Stomach (tissue), 9 donors: ENCODE data around the gene DHRS7. TPM values are rescaled to one million over a fixed set of nuclear protein-coding genes. Genes with fewer than 3 reads are reported as not detected.

Experiments used
- DNase-seq, 2 donors: peaks; one replicate each; pipeline versions ENCODE4 v3.0.0 to v3.0.0-alpha.2; 2013 to 2019
- H3K27ac ChIP-seq, 5 donors: fragments of 200-600 bp in 4 of 5; sonication (generic) in 4 of 5; one replicate each; pipeline ENCODE4 v1.5.1; 2013 to 2019; ENCODE audit warnings: mild to moderate bottlenecking in 1 of 5, moderate library complexity in 1 of 5
- H3K27me3 ChIP-seq, 3 donors: fragments of 200-600 bp; sonication (generic); one replicate each; pipeline ENCODE4 v1.5.1; 2017 to 2019; ENCODE audit warnings: mixed run types in 1 of 3
- H3K36me3 ChIP-seq, 4 donors: fragments of 200-600 bp; sonication (generic); 1 replicate in 3 of 4; 2 replicates in 1 of 4; pipeline ENCODE4 v1.5.1; 2016 to 2019
- H3K4me1 ChIP-seq, 4 donors: fragments of 200-600 bp; sonication (generic); one replicate each; pipeline ENCODE4 v1.5.1; 2016 to 2019
- H3K4me3 ChIP-seq, 4 donors: fragments of 200-600 bp; sonication (generic) in 3 of 4; one replicate each; pipeline ENCODE4 v1.5.1; 2016 to 2019; ENCODE audit warnings: mild to moderate bottlenecking in 1 of 4
- H3K9me3 ChIP-seq, 4 donors: fragments of 200-600 bp; sonication (generic); one replicate each; pipeline ENCODE4 v1.5.1; 2016 to 2019
- EP300 ChIP-seq: sonication (generic); formaldehyde crosslinking; IDR thresholded peaks from one replicate; pipeline ENCODE4 v1.6.1; 2017; ENCODE audit warnings: antibody characterized with exemption
- POLR2A ChIP-seq, 4 donors: fragments of 450-650 bp; IDR thresholded peaks; one replicate each; pipeline ENCODE4 v1.6.1; 2016; ENCODE audit warnings: antibody characterized with exemption in 4 of 4, control low read depth in 2 of 4, mild to moderate bottlenecking in 1 of 4, moderate library complexity in 1 of 4
- POLR2AphosphoS5 ChIP-seq, 3 donors: sonication (generic); formaldehyde crosslinking; IDR thresholded peaks; one replicate each; pipeline ENCODE4 v1.6.1; 2016; ENCODE audit warnings: antibody characterized with exemption in 3 of 3
- WGBS, 5 donors: extraction: QIAGEN DNeasy Blood & Tissue Kit in 3 of 5; methylation state at CpG; one replicate each; pipeline versions ENCODE4 v1.1.5 to v1.1.7; 2013 to 2018; 5-methylcytosine and 5-hydroxymethylcytosine counted together
- intact Hi-C: fragments of 100-400 bp; cut with DNase I; formaldehyde crosslinking; loops from one replicate; pipeline ENCODE4 v1.15.1; 2023; ENCODE audit warnings: low total_unique reads
- polyA plus RNA-seq, 3 donors: library from polyadenylated mRNA; stranded (reverse); fragments of 200-250 nt; gene quantifications; one replicate each; pipeline ENCODE4 v1.2.3, GENCODE V29; 2013
- total RNA-seq, 5 donors: library from RNA; depleted of rRNA; stranded (reverse); fragments of >200 nt; gene quantifications; one replicate each; pipeline versions ENCODE4 v1.1.0 to v1.2.3, GENCODE V29; 2014 to 2016
- TF ChIP-seq, protein P1 (sequence below), 7 experiments: fragments of 450-650 bp in 4 of 7; fragments of 200-600 bp in 3 of 7; sonication (generic) in 3 of 7; IDR thresholded peaks; one replicate each; pipeline ENCODE4 v1.5.1; 2016 to 2019; ENCODE audit warnings: antibody characterized with exemption in 7 of 7, control low read depth in 2 of 7, mild to moderate bottlenecking in 1 of 7
- donor health status: healthy with polysubstance abuse.
- donor health status: Bipolar disorder and iron deficiency.
- donor health status: healthy.

DHRS7 gene
- total and polyA plus RNA-seq, 8 donors, result 26.6 to 322 (median 102) TPM

DNA sequence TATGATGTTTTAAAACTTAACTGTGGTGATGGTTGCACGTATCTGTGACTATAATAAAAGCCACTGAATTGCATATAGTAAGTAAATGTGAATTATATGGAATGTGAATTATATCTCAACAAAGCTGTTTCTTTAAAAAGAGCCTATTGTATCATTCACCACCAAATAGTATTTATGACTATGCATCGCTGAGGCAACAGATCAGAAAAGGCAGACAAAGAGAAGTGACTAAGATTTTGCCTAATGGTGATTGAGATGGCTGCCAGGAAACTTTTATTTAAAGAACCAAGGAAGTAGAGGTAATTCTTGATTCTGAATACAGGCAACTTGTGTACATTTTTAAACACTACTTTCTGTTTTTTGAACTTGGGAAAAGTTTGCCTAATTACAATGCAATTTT is 31.7 kb downstream of the DHRS7 start:
- Histone ChIP-seq H3K27me3 (no peaks in the 10 kb centered on the region), H3K9me3 (no peaks in the 10 kb centered on the region), H3K4me1 (no peaks in the 10 kb centered on the region), H3K4me3 (no peak overlapping the region), H3K27ac (no peak overlapping the region), H3K36me3 (peaks cover 0 to 10% (median 9%) of the 10 kb centered on the region in 4 donors)
- TF ChIP-seq EP300, result no peak
- no peak for TF ChIP-seq POLR2A (IDR thresholded peaks at IDR 0.05)
- no peak for TF ChIP-seq POLR2AphosphoS5 (IDR thresholded peaks at IDR 0.05)
- TF ChIP-seq, protein P1, sequence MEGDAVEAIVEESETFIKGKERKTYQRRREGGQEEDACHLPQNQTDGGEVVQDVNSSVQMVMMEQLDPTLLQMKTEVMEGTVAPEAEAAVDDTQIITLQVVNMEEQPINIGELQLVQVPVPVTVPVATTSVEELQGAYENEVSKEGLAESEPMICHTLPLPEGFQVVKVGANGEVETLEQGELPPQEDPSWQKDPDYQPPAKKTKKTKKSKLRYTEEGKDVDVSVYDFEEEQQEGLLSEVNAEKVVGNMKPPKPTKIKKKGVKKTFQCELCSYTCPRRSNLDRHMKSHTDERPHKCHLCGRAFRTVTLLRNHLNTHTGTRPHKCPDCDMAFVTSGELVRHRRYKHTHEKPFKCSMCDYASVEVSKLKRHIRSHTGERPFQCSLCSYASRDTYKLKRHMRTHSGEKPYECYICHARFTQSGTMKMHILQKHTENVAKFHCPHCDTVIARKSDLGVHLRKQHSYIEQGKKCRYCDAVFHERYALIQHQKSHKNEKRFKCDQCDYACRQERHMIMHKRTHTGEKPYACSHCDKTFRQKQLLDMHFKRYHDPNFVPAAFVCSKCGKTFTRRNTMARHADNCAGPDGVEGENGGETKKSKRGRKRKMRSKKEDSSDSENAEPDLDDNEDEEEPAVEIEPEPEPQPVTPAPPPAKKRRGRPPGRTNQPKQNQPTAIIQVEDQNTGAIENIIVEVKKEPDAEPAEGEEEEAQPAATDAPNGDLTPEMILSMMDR (IDR thresholded peaks at IDR 0.05), result no peak
- 85 to 96% (median 91%) methylated on average over 2 of the region's 2 CpGs for WGBS, 5 donors
- intact Hi-C loops, result no loop called here
- no peak for DNase-seq

GRCh38 chr14:60125918-60126317 is 39.3 kb downstream of the DHRS7 start:
- Histone ChIP-seq H3K36me3 (peaks cover 20 to 76% (median 69%) of the 10 kb centered on the region in 4 donors), H3K4me1 (no peaks in the 10 kb centered on the region), H3K27me3 (no peaks in the 10 kb centered on the region), H3K27ac (no peak overlapping the region), H3K4me3 (no peak overlapping the region), H3K9me3 (no peaks in the 10 kb centered on the region)
- intact Hi-C loops, result no loop called here
- DNase-seq, result no peak
- TF ChIP-seq EP300 (no peak), POLR2AphosphoS5 (IDR thresholded peaks at IDR 0.05) (no peak), POLR2A (IDR thresholded peaks at IDR 0.05) (no peak)
- TF ChIP-seq, protein P1 (IDR thresholded peaks at IDR 0.05), result no peak

DNA sequence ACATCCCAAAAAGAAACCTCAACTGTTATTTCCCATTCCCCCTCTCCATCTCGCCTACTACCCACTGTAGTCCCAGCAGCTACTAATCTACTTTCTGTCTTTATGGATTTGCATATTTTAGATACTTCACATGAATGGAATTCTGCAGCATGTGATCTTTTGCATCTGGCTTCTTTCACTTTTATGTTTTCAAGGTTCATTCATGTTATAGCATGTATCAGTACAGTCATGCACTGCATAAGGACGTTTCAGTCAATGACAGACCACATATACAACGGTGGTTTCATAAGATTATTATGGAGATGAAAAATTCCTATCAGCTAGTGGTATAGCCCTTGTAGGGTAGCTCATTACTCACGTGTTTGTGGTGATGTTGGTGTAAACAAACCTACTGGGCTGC is 49.0 kb downstream of the DHRS7 start:
- 70 to 84% (median 79%) methylated on average over 4 of the region's 4 CpGs for WGBS, 5 donors

GRCh38 chr14:60114881-60115280 is 50.3 kb downstream of the DHRS7 start:
- Histone ChIP-seq H3K4me3 (no peak overlapping the region), H3K4me1 (peaks cover 0 to 12% (median 0%) of the 10 kb centered on the region in 4 donors), H3K27me3 (no peaks in the 10 kb centered on the region), H3K9me3 (no peaks in the 10 kb centered on the region), H3K36me3 (peaks cover 14 to 56% (median 48%) of the 10 kb centered on the region in 4 donors), H3K27ac (no peak overlapping the region)
- WGBS, 5 donors, result 0 to 49% (median 4%) methylated on average over 1 of the region's 1 CpG
- intact Hi-C loops, result no loop called here
- no peak for DNase-seq
- no peak for TF ChIP-seq EP300
- TF ChIP-seq POLR2AphosphoS5 (IDR thresholded peaks at IDR 0.05), result no peak
- TF ChIP-seq, protein P1 (IDR thresholded peaks at IDR 0.05), result no peak
- no peak for TF ChIP-seq POLR2A (IDR thresholded peaks at IDR 0.05)

More for the DNA sequence above, 49.0 kb downstream of the DHRS7 start:
- Histone ChIP-seq H3K4me1 (peaks cover 0 to 12% (median 0%) of the 10 kb centered on the region in 4 donors), H3K9me3 (no peaks in the 10 kb centered on the region), H3K27me3 (no peaks in the 10 kb centered on the region), H3K36me3 (peaks cover 14 to 64% (median 51%) of the 10 kb centered on the region in 4 donors), H3K4me3 (no peak overlapping the region), H3K27ac (no peak overlapping the region)
- intact Hi-C loops, result no loop called here
- TF ChIP-seq EP300 (no peak), POLR2A (IDR thresholded peaks at IDR 0.05) (no peak), POLR2AphosphoS5 (IDR thresholded peaks at IDR 0.05) (no peak)
- TF ChIP-seq, protein P1 (IDR thresholded peaks at IDR 0.05), result no peak
- no peak for DNase-seq
